ENCODE results near the gene AOAH. TPM values are rescaled to one million over a fixed set of nuclear protein-coding genes. Genes with fewer than 3 reads are reported as not detected.
A peak's percentile ranks its signal among the peaks of the same experiment; 100 is the strongest.

Gene AOAH
- total RNA-seq, 1 donor from 2014 or later: 5.5 TPM

- TF ChIP-seq CTCF (IDR thresholded peaks at IDR 0.05) (no peak), EZH2 (IDR thresholded peaks at IDR 0.05) (no peak), EZH2phosphoT487 (IDR thresholded peaks at IDR 0.05) (no peak)
- Mint-ChIP-seq H3K4me1 (peaks cover 9% of the 10 kb centered on the region), H3K9me3 (no peaks in the 10 kb centered on the region), H3K4me3 (no peak overlapping the region), H3K36me3 (no peaks in the 10 kb centered on the region), H3K27ac (no peak overlapping the region), H3K27me3 (ENCODE audit: insufficient read depth, low read depth) (peaks cover 2% of the 10 kb centered on the region)
- Histone ChIP-seq H3K4me1 (no peaks in the 10 kb centered on the region), H3K79me2 (ENCODE audit: low read depth) (no peaks in the 10 kb centered on the region), H3K36me3 (no peaks in the 10 kb centered on the region), H3K27me3 (no peaks in the 10 kb centered on the region), H2AFZ (replicated peaks) (no peak overlapping the region), H3F3A (ENCODE audit: low read depth) (no peaks in the 10 kb centered on the region), H3K27ac (no peak overlapping the region), H3K4me3 (no peak overlapping the region), H3K9me3 (ENCODE audit: low read depth) (no peaks in the 10 kb centered on the region), H3K9ac (no peak overlapping the region), H4K20me1 (ENCODE audit: low read depth) (no peaks in the 10 kb centered on the region), H3K4me2 (no peak overlapping the region)
- DNase-seq (ENCODE audit: low spot score): no peak
Observed at GRCh38 chr7:36673703-36674102, 50.6 kb downstream of the AOAH start.

GRCh38 chr7:36671432-36671829, 52.9 kb downstream of the AOAH start:
- Histone ChIP-seq H3K9me3 (ENCODE audit: low read depth) (no peaks in the 10 kb centered on the region), H3K27ac (no peak overlapping the region), H3K9ac (no peak overlapping the region), H3K4me1 (no peaks in the 10 kb centered on the region), H3K79me2 (ENCODE audit: low read depth) (no peaks in the 10 kb centered on the region), H3F3A (ENCODE audit: low read depth) (no peaks in the 10 kb centered on the region), H3K36me3 (no peaks in the 10 kb centered on the region), H3K4me3 (no peak overlapping the region), H4K20me1 (ENCODE audit: low read depth) (no peaks in the 10 kb centered on the region), H3K27me3 (no peaks in the 10 kb centered on the region), H3K4me2 (no peak overlapping the region), H2AFZ (replicated peaks) (no peak overlapping the region)
- no peaks in the 10 kb centered on the region for H3K36me3 Mint-ChIP-seq
- H3K27ac Mint-ChIP-seq: no peak overlapping the region
- no peaks in the 10 kb centered on the region for H3K9me3 Mint-ChIP-seq
- TF ChIP-seq CTCF (IDR thresholded peaks at IDR 0.05): no peak
- no peak for TF ChIP-seq EZH2phosphoT487 (IDR thresholded peaks at IDR 0.05)
- no peak for TF ChIP-seq EZH2 (IDR thresholded peaks at IDR 0.05)
- DNase-seq (ENCODE audit: low spot score): no peak
- peaks cover 9% of the 10 kb centered on the region for H3K4me1 Mint-ChIP-seq
- H3K4me3 Mint-ChIP-seq: no peak overlapping the region
- peaks cover 3% of the 10 kb centered on the region for H3K27me3 Mint-ChIP-seq (ENCODE audit: insufficient read depth, low read depth)

DNA sequence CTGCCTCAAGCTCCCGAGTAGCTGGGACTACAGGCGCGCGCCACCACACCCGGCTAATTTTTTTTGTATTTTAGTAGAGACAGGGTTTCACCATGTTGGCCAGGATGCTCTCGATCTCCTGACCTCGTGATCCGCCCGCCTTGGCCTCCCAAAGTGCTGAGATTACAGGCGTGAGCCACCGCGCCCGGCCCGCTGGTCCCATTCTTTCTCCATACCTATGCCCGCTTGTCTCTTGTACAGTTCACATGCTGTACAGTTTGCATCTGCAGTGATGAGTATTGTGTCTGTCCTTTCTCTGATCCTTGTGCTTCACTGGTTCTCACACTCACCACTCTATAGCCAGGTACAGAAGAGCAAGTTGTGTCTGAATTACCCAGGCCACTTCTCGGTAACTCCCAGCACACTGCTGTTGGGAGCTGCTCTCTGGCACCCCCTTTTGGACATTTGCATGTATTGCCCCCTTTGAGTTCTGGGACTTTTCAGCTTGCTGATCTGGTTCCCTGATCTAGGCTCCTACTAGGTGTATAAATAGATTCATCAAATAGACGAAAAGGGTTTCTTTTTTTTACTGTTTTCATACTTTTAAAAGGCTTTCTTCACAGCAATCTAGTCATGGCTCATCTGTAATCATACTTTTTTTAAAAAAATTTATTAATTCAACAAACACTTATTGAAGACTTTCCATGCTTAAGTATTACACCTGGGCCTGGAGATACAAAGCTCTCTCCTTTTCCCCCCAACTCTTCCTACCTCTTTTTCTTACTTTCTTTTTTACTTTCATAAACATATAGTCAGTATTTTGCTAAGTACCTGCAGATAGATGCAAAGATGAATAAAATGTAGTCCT, 53.5 kb downstream of the AOAH start:
- H3K27me3 Mint-ChIP-seq (ENCODE audit: insufficient read depth, low read depth): peaks cover 3% of the 10 kb centered on the region

More for the DNA sequence above, 53.5 kb downstream of the AOAH start:
- H3K36me3 Mint-ChIP-seq: no peaks in the 10 kb centered on the region
- DNase-seq (ENCODE audit: low spot score): peak; percentile 73
- Histone ChIP-seq H3K9me3 (ENCODE audit: low read depth) (no peaks in the 10 kb centered on the region), H3K4me1 (no peaks in the 10 kb centered on the region), H3K9ac (no peak overlapping the region), H2AFZ (replicated peaks) (no peak overlapping the region), H3K4me3 (no peak overlapping the region), H3K36me3 (no peaks in the 10 kb centered on the region), H3K4me2 (no peak overlapping the region), H3K27ac (no peak overlapping the region), H4K20me1 (ENCODE audit: low read depth) (no peaks in the 10 kb centered on the region), H3K27me3 (no peaks in the 10 kb centered on the region), H3K79me2 (ENCODE audit: low read depth) (no peaks in the 10 kb centered on the region), H3F3A (ENCODE audit: low read depth) (no peaks in the 10 kb centered on the region)
- H3K4me3 Mint-ChIP-seq: no peak overlapping the region
- H3K4me1 Mint-ChIP-seq: peaks cover 9% of the 10 kb centered on the region
- TF ChIP-seq EZH2phosphoT487 (IDR thresholded peaks at IDR 0.05): no peak
- peak; percentile 86 for TF ChIP-seq CTCF (IDR thresholded peaks at IDR 0.05)
- no peak for TF ChIP-seq EZH2 (IDR thresholded peaks at IDR 0.05)
- peaks cover 3% of the 10 kb centered on the region for H3K9me3 Mint-ChIP-seq
- H3K27ac Mint-ChIP-seq: no peak overlapping the region

All from neural progenitor cell (in vitro differentiated cells).